ENCODE measurements around the gene XXYLT1.

XXYLT1 gene

GRCh38 chr3:195036203-195036505 lies 234.8 kb downstream of the XXYLT1 start:
- TF ChIP-seq CTCF (IDR thresholded peaks at IDR 0.05; ENCODE audit: insufficient read depth, low read depth, low read length, missing control alignments), result no peak
- H3K4me3 ChIP-seq (ENCODE audit: low read length), result no peak overlapping the region
- no peak for DNase-seq (ENCODE audit: low read depth)

GRCh38 chr3:195035345-195036202 lies 235.4 kb downstream of the XXYLT1 start:
- no peak for TF ChIP-seq CTCF (IDR thresholded peaks at IDR 0.05; ENCODE audit: insufficient read depth, low read depth, low read length, missing control alignments)
- no peak overlapping the region for H3K4me3 ChIP-seq (ENCODE audit: low read length)
- DNase-seq (ENCODE audit: low read depth), result no peak

- no peak for DNase-seq (ENCODE audit: low read depth)
- no peak for TF ChIP-seq CTCF (IDR thresholded peaks at IDR 0.05; ENCODE audit: insufficient read depth, low read depth, low read length, missing control alignments)
- H3K4me3 ChIP-seq (ENCODE audit: low read length), result no peak overlapping the region
Measured at GRCh38 chr3:195034541-195034940, 236.4 kb downstream of the XXYLT1 start.

- no peak for TF ChIP-seq CTCF (IDR thresholded peaks at IDR 0.05; ENCODE audit: insufficient read depth, low read depth, low read length, missing control alignments)
- DNase-seq (ENCODE audit: low read depth), result no peak
- H3K4me3 ChIP-seq (ENCODE audit: low read length), result no peak overlapping the region
Measured at GRCh38 chr3:195034101-195034500, 236.9 kb downstream of the XXYLT1 start.

- H3K4me3 ChIP-seq (ENCODE audit: low read length), result no peak overlapping the region
- no peak for TF ChIP-seq CTCF (IDR thresholded peaks at IDR 0.05; ENCODE audit: insufficient read depth, low read depth, low read length, missing control alignments)
- peak; percentile 26 for DNase-seq (ENCODE audit: low read depth)
Measured at GRCh38 chr3:195033531-195034091, 237.3 kb downstream of the XXYLT1 start.

- no peak overlapping the region for H3K4me3 ChIP-seq (ENCODE audit: low read length)
- TF ChIP-seq CTCF (IDR thresholded peaks at IDR 0.05; ENCODE audit: insufficient read depth, low read depth, low read length, missing control alignments), result no peak
- DNase-seq (ENCODE audit: low read depth), result no peak
Measured at GRCh38 chr3:195032955-195033354, 238.0 kb downstream of the XXYLT1 start.
